GM12878 (cell line): ENCODE data around the gene OSBPL5. TPM values are rescaled to one million over a fixed set of nuclear protein-coding genes. Genes with fewer than 3 reads are reported as not detected.

Experiments
- ATAC-seq: fragments of 200-7000 bp; cut with Tn5 transposase; 3 replicates; pipeline ENCODE4 v1.9.1; 2020; ENCODE audit warnings: mild to moderate bottlenecking, moderate library complexity
- BruUV-seq: library from RNA; stranded (reverse); fragments of 400-500 nt; replicated peaks from 2 replicates; lab custom pipeline; 2021; lab: Mats Ljungman, UMichigan
- CTCF ChIA-PET: fragments of 300-600 bp; sonication (Branson Sonifier 250); formaldehyde crosslinking; extraction: SDS; loops from one replicate; lab custom pipeline; 2021; ENCODE audit warnings: inconsistent platforms; lab: Yijun Ruan, JAX
- POLR2A ChIA-PET: fragments of 350-600 bp; formaldehyde crosslinking; extraction: SDS; loops from one replicate; lab custom pipeline; 2021; ENCODE audit warnings: inconsistent platforms; lab: Charles Lee
- RAD21 ChIA-PET: fragments of 300-600 bp; sonication (Branson Sonifier 250); formaldehyde crosslinking; loops from one replicate; lab custom pipeline; 2023; ENCODE audit warnings: antibody characterized with exemption; ENCODE audit not compliant: unreplicated experiment; lab: Charles Lee
- SMC1A ChIA-PET: fragments of 300-600 bp; sonication (Branson Sonifier 250); formaldehyde crosslinking; loops from one replicate; lab custom pipeline; 2023; ENCODE audit not compliant: unreplicated experiment, uncharacterized antibody; lab: Charles Lee
- DNase-seq: peaks from one replicate; pipeline ENCODE4 v3.0.0-alpha.2; 2011; ENCODE audit warnings: low read depth, low spot score
- FAIRE-seq: peaks from 3 replicates; lab custom pipeline; 2011; peaks lifted over from hg19 to GRCh38; lab: Jason Lieb, UNC
- H2AFZ ChIP-seq: 2 replicates; pipeline ENCODE4 v1.6.0; 2011; ENCODE audit warnings: low read depth, low read length, control low read depth; ENCODE audit not compliant: control insufficient read depth
- H3K27ac ChIP-seq: 2 replicates; pipeline ENCODE4 v1.5.1; 2011; ENCODE audit warnings: control low read depth; ENCODE audit not compliant: control insufficient read depth, insufficient read depth
- H3K27me3 ChIP-seq, 2 experiments: replicated peaks in 1 of 2; 2 replicates each; pipeline versions ENCODE4 v1.6.0 to v1.6.1; 2011; ENCODE audit warnings: low read length in 1 of 2; ENCODE audit not compliant: control insufficient read depth in 2 of 2, insufficient read depth in 2 of 2
- H3K36me3 ChIP-seq, 2 experiments: 2 replicates each; pipeline ENCODE4 v1.5.1; 2011; ENCODE audit warnings: low read length in 1 of 2; ENCODE audit not compliant: control insufficient read depth in 2 of 2, insufficient read depth in 2 of 2
- H3K4me1 ChIP-seq: 2 replicates; pipeline ENCODE4 v1.6.1; 2011; ENCODE audit warnings: mild to moderate bottlenecking, low read length, moderate library complexity, mixed read lengths; ENCODE audit not compliant: control insufficient read depth, insufficient read depth
- H3K4me2 ChIP-seq: 2 replicates; pipeline ENCODE4 v1.6.0; 2011; ENCODE audit warnings: control low read depth; ENCODE audit not compliant: control insufficient read depth, insufficient read depth
- H3K4me3 ChIP-seq: fragments of 200-600 bp; sonication (generic); 2 replicates; pipeline ENCODE4 v1.5.1; 2016
- H3K79me2 ChIP-seq: 2 replicates; pipeline ENCODE4 v1.6.0; 2011; ENCODE audit warnings: low read length; ENCODE audit not compliant: control insufficient read depth, insufficient read depth
- H3K9ac ChIP-seq: 2 replicates; pipeline ENCODE4 v1.8.0; 2011; ENCODE audit warnings: low read length, control low read depth, mixed read lengths; ENCODE audit not compliant: control insufficient read depth, insufficient read depth
- H3K9me3 ChIP-seq: replicated peaks from 3 replicates; pipeline ENCODE4 v1.5.1; 2011; ENCODE audit warnings: mild to moderate bottlenecking, low read length; ENCODE audit not compliant: control insufficient read depth, insufficient read depth
- H4K20me1 ChIP-seq: 2 replicates; pipeline ENCODE4 v1.6.0; 2011; ENCODE audit not compliant: control insufficient read depth, insufficient read depth
- BCL3 ChIP-seq: IDR thresholded peaks from 2 replicates; pipeline ENCODE4 v1.6.1; 2011; ENCODE audit warnings: borderline replicate concordance, low read depth, mild to moderate bottlenecking, moderate library complexity, low read length; ENCODE audit not compliant: insufficient read depth, poor library complexity, severe bottlenecking
- BMI1 ChIP-seq: fragments of 450-650 bp; IDR thresholded peaks from 2 replicates; pipeline ENCODE4 v1.6.1; 2016; ENCODE audit warnings: mild to moderate bottlenecking, moderate library complexity, borderline replicate concordance
- BRCA1 ChIP-seq: IDR thresholded peaks from 2 replicates; pipeline ENCODE4 v1.6.1; 2011; ENCODE audit warnings: low read depth, low read length, improper control_type of control experiment
- CBX5 ChIP-seq: sonication (generic); IDR thresholded peaks from 2 replicates; pipeline ENCODE4 v1.6.1; 2016; ENCODE audit warnings: low read depth, moderate library complexity, mild to moderate bottlenecking, inconsistent platforms
- CHD4 ChIP-seq: fragments of 200-600 bp; sonication (generic); IDR thresholded peaks from 2 replicates; pipeline ENCODE4 v1.6.1; 2016; ENCODE audit warnings: mild to moderate bottlenecking
- GABPA ChIP-seq: IDR thresholded peaks from 2 replicates; pipeline ENCODE4 v1.6.1; 2014; ENCODE audit warnings: antibody characterized with exemption, low read depth, mild to moderate bottlenecking, inconsistent platforms
- IRF3 ChIP-seq: fragments of 450-650 bp; IDR thresholded peaks from 2 replicates; pipeline ENCODE4 v1.6.1; 2014; ENCODE audit warnings: mild to moderate bottlenecking
- JUND ChIP-seq: IDR thresholded peaks from 2 replicates; pipeline ENCODE4 v1.6.1; 2012; ENCODE audit warnings: low read depth, mild to moderate bottlenecking, low read length, improper control_type of control experiment, moderate library complexity
- KLF5 ChIP-seq: fragments of 450-650 bp; IDR thresholded peaks from 2 replicates; pipeline ENCODE4 v1.6.1; 2014; ENCODE audit warnings: mild to moderate bottlenecking; ENCODE audit not compliant: partially characterized antibody
- NR2C1 ChIP-seq: fragments of 450-650 bp; IDR thresholded peaks from 2 replicates; pipeline ENCODE4 v1.6.1; 2017; ENCODE audit warnings: antibody characterized with exemption, mild to moderate bottlenecking, moderate library complexity
- POU2F2 ChIP-seq: IDR thresholded peaks from 3 replicates; pipeline ENCODE4 v1.6.1; 2011; ENCODE audit warnings: low read depth, mild to moderate bottlenecking, low read length, borderline replicate concordance
- REST ChIP-seq: IDR thresholded peaks from 2 replicates; pipeline ENCODE4 v1.6.1; 2012; ENCODE audit warnings: mild to moderate bottlenecking, low read depth, low read length
- SKIL ChIP-seq: fragments of 450-650 bp; IDR thresholded peaks from 2 replicates; pipeline ENCODE4 v1.6.1; 2017; ENCODE audit warnings: mild to moderate bottlenecking, low read depth, inconsistent platforms; ENCODE audit not compliant: poor library complexity, severe bottlenecking
- SMC3 ChIP-seq: IDR thresholded peaks from 2 replicates; pipeline ENCODE4 v1.6.1; 2011; ENCODE audit warnings: low read length, improper control_type of control experiment, borderline replicate concordance
- ZBED1 ChIP-seq: IDR thresholded peaks from 2 replicates; pipeline ENCODE4 v1.6.1; 2016; ENCODE audit warnings: borderline replicate concordance
- ZSCAN29 ChIP-seq: fragments of 450-650 bp; IDR thresholded peaks from 2 replicates; pipeline ENCODE4 v1.6.1; 2017; ENCODE audit warnings: mild to moderate bottlenecking, moderate library complexity
- WGBS: methylation state at CpG from one replicate; pipeline ENCODE4 v1.1.6; 2016; ENCODE audit warnings: low lambda C conversion rate; ENCODE audit not compliant: insufficient replicate concordance, insufficient coverage; ENCODE audit errors: missing lambda C conversion rate; 5-methylcytosine and 5-hydroxymethylcytosine counted together
- in situ Hi-C: fragments of 300-500 bp; cut with MboI; formaldehyde crosslinking; loops from 9 replicates; pipeline ENCODE4 v1.14.3; 2018; ENCODE audit warnings: mixed read lengths
- intact Hi-C: fragments of 100-400 bp; cut with micrococcal nuclease; formaldehyde crosslinking; loops from one replicate; pipeline ENCODE4 v1.14.2; 2022; ENCODE audit not compliant: unreplicated experiment
- polyA plus RNA-seq, 11 experiments: library from polyadenylated mRNA; depleted of rRNA in 4 of 11; unstranded in 6 of 11; stranded (reverse) in 5 of 11; fragments of >200 nt; fragmentation: Nextera tagmentation in 4 of 11; fragmentation: Illumina TruSeq in 1 of 11; extraction: Ambion mirVana in 4 of 11; extraction: Trizol in 1 of 11; gene quantifications; 1 replicate in 1 of 11; 2 replicates in 10 of 11; pipeline versions ENCODE4 v1.2.1 to v1.2.3, GENCODE V29; 2011 to 2016; ENCODE audit warnings: inconsistent platforms in 2 of 11, missing spikeins in 2 of 11, low read depth in 1 of 11
- total RNA-seq, 4 experiments: library from RNA; depleted of rRNA in 3 of 4; stranded (reverse); fragments of >200 nt in 3 of 4; fragmentation: Illumina TruSeq in 1 of 4; extraction: Trizol in 1 of 4; gene quantifications; 2 replicates each; pipeline versions ENCODE4 v1.2.1 to v1.2.3, GENCODE V29; 2013 to 2021

OSBPL5 gene
- total and polyA plus RNA-seq, 10 of the 15 experiments (the other 5 are each of a cell fraction or from before 2014, with no cell fraction given), result not detected

GRCh38 chr11:3055891-3056290, 109.2 kb downstream of the OSBPL5 start:
- H3K4me3 ChIP-seq, result peak overlapping the region; percentile 91
- peaks cover 17% of the 10 kb centered on the region for H3K4me1 ChIP-seq
- ChIA-PET POLR2A (no interaction called here), RAD21 (interaction anchor here (2.0 kb wide), 1 partner anchor 35 kb away, joined by 12 read pairs; no protein-coding TSS in a partner anchor), CTCF (interaction anchor here (1.8 to 2.9 kb wide), 2 partner anchors 19 to 36 kb away, joined by 5 to 9 read pairs; no protein-coding TSS in a partner anchor), SMC1A (interaction anchor here (1.9 kb wide), 1 partner anchor 17 kb away, joined by 10 read pairs; no protein-coding TSS in a partner anchor)
- H4K20me1 ChIP-seq, result no peaks in the 10 kb centered on the region; the same call in 1 of the 2 replicates
- H3K27me3 ChIP-seq, result no peaks in the 10 kb centered on the region
- intact Hi-C loops (loop anchor here (5.0 kb wide), 1 partner anchor 64 kb away; the partner anchor contains the start of gene NAP1L4), in situ Hi-C loops (no loop called here)
- no peak for DNase-seq
- H3K79me2 ChIP-seq, result peaks cover 57% of the 10 kb centered on the region
- no peak overlapping the region; the same call in 1 of the 2 replicates for H3K9ac ChIP-seq
- peaks cover 0 to 2% of the 10 kb centered on the region in 2 experiments; a peak in 3 of 4 replicates for H3K36me3 ChIP-seq
- WGBS, result 88% methylated on average over 8 of the region's 8 CpGs
- no peaks in the 10 kb centered on the region for H3K9me3 ChIP-seq
- peak overlapping the region; percentile 81; the same call in 1 of the 2 replicates for H3K4me2 ChIP-seq
- no peak for FAIRE-seq
- H3K27ac ChIP-seq, result no peak overlapping the region
- ATAC-seq, result no peak
- no TSS peak for BruUV-seq
- H2AFZ ChIP-seq, result no peak overlapping the region
- no peak for TF ChIP-seq SKIL
- TF ChIP-seq BMI1, result no peak
- TF ChIP-seq GABPA, result no peak
- TF ChIP-seq KLF5, result no peak
- TF ChIP-seq CHD4, result no peak
- TF ChIP-seq BCL3, result no peak
- no peak for TF ChIP-seq NR2C1
- TF ChIP-seq JUND, result no peak
- TF ChIP-seq ZBED1, result no peak
- no peak for TF ChIP-seq SMC3
- TF ChIP-seq IRF3, result no peak
- no peak for TF ChIP-seq CBX5
- TF ChIP-seq POU2F2, result no peak
- TF ChIP-seq REST, result no peak
- TF ChIP-seq ZSCAN29, result no peak
- no peak for TF ChIP-seq BRCA1
